Middle frontal gyrus (tissue), 1 donor: Measurements from ENCODE around the gene MATN4.

ENCODE experiments used
- DNase-seq: peaks from one replicate; pipeline ENCODE4 v3.0.0-alpha.2; 2015; ENCODE audit warnings: low spot score; ENCODE audit errors: extremely low spot score

MATN4 gene

GRCh38 chr20:45316150-45317080, 8.3 kb upstream of the MATN4 start:
- no peak for DNase-seq

- DNase-seq, result no peak
Observed at GRCh38 chr20:45315672-45316071, 7.6 kb upstream of the MATN4 start.

- no peak for DNase-seq
Observed at GRCh38 chr20:45313943-45314342, 5.8 kb upstream of the MATN4 start.

GRCh38 chr20:45313065-45313695, 5.1 kb upstream of the MATN4 start:
- DNase-seq, result no peak

GRCh38 chr20:45312241-45312640, 4.1 kb upstream of the MATN4 start:
- no peak for DNase-seq

GRCh38 chr20:45311589-45312211, 3.6 kb upstream of the MATN4 start:
- no peak for DNase-seq

GRCh38 chr20:45309075-45309474, 976 bp upstream of the MATN4 start:
- no peak for DNase-seq

GRCh38 chr20:45307076-45307640, 941 bp downstream of the MATN4 start:
- DNase-seq, result no peak

GRCh38 chr20:45306431-45306982, 1.6 kb downstream of the MATN4 start, which contains the start of gene RBPJL:
Gene RBPJL, plus strand, starts transcription at chr20:45306840. Its CDS starts 83 bp downstream, at chr20:45306923.
- no peak for DNase-seq

GRCh38 chr20:45305262-45305661, 2.8 kb downstream of the MATN4 start:
- no peak for DNase-seq

GRCh38 chr20:45304464-45304999, 3.6 kb downstream of the MATN4 start:
- DNase-seq, result no peak

- no peak for DNase-seq
Observed at GRCh38 chr20:45303586-45304463, 4.3 kb downstream of the MATN4 start.

GRCh38 chr20:45301824-45302271, 6.3 kb downstream of the MATN4 start:
- no peak for DNase-seq

- no peak for DNase-seq
Observed at GRCh38 chr20:45300961-45301360, 7.1 kb downstream of the MATN4 start.

- no peak for DNase-seq
Observed at GRCh38 chr20:45299786-45300185, 8.3 kb downstream of the MATN4 start.

GRCh38 chr20:45297786-45298497, 10.2 kb downstream of the MATN4 start:
- no peak for DNase-seq

GRCh38 chr20:45294659-45295058, 13.4 kb downstream of the MATN4 start:
- DNase-seq, result no peak

- DNase-seq, result no peak
Observed at GRCh38 chr20:45294003-45294368, 14.1 kb downstream of the MATN4 start.
